Dermis microvascular lymphatic vessel endothelial cell (primary cell): ENCODE data around the gene BRD3OS. TPM values are rescaled to one million over a fixed set of nuclear protein-coding genes. Genes with fewer than 3 reads are reported as not detected.
A peak's percentile ranks its signal among the peaks of the same experiment; 100 is the strongest.

Source experiments
- DNase-seq, 2 donors: peaks; one replicate each; pipeline versions ENCODE4 v3.0.0 to v3.0.0-alpha.2; 2010; ENCODE audit warnings: low read depth in 2 of 2
- total RNA-seq: library from RNA; depleted of rRNA; stranded (reverse); fragments of >200 nt; gene quantifications from 2 replicates; pipeline ENCODE4 v1.2.1, GENCODE V29; 2014

BRD3OS gene
- total RNA-seq, 1 donor from 2014 or later = 5.9 TPM

- no peak for DNase-seq
These were observed 21.0 kb upstream of the BRD3OS start for GRCh38 chr9:134004131-134004873.

DNA sequence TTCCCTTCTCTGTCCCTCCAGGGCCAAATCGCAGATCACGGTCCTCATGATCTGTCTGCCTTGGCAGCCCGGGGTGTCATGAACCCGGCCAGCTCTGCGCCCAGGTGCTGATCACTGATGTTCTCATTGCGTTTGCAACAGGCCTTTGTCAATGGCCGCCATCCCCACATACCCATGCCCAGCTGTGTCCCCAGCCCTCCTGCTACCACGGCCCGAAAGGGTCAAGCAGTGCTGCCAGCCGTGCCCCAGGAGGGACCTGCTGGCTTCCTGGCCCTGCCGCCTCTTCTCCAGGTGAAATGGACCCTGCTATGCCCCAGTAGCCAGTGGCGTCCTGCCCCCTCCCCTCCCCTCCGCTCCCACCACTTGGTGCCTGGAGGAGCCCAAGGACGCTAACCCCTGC is 20.4 kb upstream of the BRD3OS start:
- no peak for DNase-seq

DNA sequence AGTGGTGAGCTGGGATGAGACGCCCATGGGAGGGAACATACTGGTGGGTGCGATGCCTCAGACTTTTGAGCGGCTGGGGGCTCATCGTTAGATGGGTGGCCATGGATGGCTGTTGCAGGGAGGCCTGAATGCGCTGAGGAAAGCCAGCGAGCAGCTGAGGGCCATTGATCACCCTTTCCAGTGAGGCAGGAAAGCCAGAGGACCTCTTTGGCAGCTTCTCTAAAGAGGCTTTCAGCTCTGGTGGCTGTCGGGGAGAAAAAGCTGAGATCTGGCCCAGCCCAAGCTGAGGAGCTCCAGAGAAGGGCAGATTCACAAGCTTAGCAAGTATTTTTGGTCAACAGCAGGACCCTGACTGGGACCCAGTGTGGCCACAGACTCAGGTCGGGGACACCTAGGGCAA is 19.9 kb upstream of the BRD3OS start:
- DNase-seq = no peak

DNA sequence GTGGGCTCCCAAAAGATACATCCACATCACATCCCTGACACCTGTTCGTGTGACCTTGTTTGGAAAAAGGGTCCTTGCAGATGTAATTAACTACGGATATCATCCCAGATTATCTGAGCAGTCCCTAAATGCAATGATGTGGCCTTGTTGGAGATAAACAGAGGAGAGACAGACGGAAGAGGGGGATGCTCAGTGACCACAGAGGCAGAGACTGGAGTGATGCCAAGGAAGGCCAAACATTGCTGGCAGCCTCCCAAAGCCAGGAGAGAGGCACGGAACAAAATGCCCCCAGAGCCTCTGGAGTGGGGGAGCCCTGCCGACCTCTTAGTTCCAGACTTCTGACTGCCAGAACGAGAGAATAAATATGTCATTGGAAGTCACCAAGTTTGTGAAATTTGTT is 18.1 kb upstream of the BRD3OS start:
- DNase-seq = no peak

- no peak for DNase-seq
These were observed 17.7 kb upstream of the BRD3OS start for GRCh38 chr9:134007571-134007970.

DNA sequence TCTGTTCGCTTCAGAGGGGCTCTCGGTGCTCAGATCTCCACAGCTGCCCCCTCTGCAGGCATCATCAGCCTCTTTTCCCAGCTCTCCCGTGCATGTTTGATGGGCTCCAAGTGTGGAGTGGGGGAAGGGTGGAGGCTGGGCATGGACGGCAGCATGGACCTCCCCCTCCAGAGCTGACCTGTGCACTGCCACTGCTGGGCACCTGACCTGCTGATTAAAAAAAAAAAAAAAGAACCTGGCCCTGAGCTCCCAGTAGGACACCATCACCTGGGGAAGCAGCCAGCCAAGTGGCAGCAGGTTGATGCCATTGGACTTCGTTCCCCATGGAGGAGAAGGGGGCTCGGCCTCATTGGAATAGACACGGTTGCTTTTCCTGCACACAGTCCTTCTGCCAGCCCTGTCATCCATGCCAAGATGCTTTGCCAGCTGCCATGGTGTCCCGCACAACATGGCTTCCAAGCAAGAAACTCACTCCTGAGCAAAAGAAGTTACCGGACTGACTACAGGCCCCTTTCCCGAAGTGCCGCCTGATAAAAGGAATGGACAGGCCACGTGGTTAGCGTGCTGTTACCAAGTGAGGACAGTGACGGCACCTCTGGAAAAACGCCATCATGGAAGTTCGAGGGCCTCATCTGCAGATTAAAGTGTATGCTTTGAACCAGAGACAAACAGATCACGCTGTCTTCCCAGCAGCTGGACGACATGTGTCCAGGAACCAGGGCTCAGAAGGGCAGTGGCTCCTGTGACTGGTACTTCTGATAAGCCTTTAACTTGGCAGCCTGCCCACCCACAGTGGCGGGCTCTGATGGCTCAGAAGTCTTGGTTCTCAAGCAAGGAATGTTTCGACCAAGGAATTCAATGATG is 14.7 kb upstream of the BRD3OS start:
- peak in 1 of 2 donors; percentile 86 for DNase-seq

GRCh38 chr9:134011401-134011800 is 13.9 kb upstream of the BRD3OS start:
- DNase-seq = peak in 1 of 2 donors; percentile 46

- DNase-seq = no peak
These were observed 10.3 kb upstream of the BRD3OS start for GRCh38 chr9:134014946-134015345.

GRCh38 chr9:134024214-134024792 is 978 bp upstream of the BRD3OS start:
- DNase-seq = no peak

DNA sequence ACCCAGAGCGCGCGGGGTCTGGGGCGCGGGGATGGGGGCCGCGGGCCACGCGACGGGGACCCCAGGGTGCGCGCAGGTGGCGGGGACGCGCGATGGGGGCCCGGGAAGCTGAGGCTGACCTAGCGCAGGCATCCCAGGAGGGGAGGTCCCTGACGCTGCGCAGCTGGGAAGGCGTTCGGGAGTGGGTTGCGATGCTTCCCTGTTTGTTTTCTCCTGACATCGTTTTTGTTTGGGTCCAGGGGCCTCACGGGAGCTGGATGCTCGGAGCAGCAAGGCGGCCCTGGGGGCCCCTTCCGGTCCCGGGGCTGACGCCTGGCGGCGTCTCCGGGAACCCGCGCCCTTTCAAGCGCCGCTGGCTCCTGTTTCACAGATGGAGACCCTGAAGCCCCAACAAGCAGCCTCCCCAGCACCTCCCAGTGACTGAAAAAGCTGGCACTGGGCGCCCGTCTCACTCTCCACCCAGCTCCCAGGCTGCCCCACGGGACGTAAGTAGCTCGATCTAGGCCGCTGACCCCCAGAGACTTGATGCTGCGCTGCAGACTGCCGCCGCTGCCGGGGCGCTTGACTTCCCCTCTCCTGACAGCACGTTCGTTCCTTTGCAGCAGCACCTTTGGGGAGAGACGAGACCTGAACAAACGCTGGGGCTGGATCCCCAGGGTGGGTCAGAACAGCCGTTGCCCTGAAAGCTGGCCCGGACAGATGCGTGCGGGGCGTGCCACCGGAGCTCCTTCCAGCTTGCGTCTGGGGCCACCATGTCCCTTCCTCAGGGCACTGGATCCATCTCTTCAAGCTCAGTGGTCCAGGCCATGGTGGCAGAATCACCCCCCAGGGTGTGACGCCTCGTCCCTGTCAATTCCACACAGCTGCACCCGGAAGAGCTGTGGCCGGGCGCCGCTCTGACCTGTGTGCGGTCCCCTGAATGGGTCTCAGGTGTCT is 593 bp downstream of the BRD3OS start:
- peak in 1 of 2 donors; percentile 25 for DNase-seq

DNA sequence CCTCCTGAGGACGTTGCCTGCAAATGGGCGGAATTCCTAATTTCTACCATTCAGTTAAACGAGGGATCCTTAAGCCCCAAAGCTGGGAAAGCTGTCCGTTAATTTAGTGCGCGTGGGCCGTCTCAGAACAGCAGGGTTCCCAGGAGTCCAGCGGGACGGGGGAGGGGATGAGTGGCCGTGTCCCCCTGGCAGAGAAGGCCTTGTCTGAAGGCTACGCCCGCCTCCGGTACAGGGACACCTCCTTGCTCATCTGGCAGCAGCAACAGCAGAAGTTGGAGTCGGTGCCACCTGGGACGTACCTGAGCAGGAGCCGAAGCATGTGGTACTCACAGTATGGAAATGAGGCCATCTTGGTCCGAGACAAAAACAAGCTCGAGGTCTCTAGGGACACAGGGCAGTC is 1.3 kb downstream of the BRD3OS start:
- DNase-seq = no peak

- no peak for DNase-seq
These were observed 1.7 kb downstream of the BRD3OS start for GRCh38 chr9:134026981-134027380.

GRCh38 chr9:134027561-134027960 is 2.3 kb downstream of the BRD3OS start:
- DNase-seq = no peak

GRCh38 chr9:134028076-134028475 is 2.8 kb downstream of the BRD3OS start:
- DNase-seq = no peak

- no peak for DNase-seq
These were observed 3.4 kb downstream of the BRD3OS start for GRCh38 chr9:134028575-134029247.

DNA sequence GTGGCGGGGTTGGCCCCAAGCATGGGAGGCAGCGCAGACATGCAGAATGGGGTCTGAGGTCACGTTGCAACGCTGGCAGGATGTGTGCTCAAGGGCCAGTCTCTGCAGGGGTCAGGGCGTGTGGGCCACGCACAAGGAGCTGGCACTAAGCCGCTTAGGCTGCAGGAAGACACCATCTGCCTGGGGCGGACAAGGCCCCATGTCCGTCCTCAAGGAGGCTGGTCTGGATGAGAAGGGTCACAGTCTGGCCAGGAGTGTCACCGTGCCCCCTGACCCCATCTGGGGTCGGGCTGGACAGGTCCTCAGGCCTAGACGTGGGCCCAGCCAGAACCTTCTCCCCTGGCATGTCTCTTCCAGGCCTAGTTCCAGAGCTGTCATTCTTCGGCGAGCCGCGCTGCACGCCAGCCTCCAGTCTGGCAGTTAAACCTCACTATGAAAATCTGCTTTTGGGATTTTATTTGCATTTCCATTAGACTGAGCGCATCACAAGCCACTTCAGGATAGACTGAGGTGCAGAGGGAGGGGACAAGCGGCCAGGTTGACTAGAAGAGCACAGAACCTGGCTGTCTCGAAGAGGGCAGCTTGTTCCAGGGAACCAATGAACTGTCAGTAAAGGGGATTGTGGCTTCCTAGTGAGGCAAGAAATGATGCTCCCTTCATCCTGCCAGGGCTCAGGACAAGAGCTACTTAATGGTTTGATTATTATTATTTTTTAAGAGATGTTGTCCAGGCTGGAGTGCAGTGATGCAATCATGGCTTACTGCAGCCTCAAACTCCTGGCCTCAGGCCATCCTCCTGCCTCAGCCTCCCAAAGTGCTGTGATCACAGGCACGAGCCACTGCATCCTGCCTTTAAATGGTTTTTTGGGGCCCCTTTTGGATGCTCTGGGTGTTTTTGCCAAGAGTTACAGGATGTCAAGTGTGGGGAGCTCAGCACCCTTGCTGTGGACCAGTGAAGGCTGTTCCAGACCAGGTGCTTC is 4.3 kb downstream of the BRD3OS start:
- DNase-seq = no peak

GRCh38 chr9:134030821-134031470 is 5.7 kb downstream of the BRD3OS start:
- no peak for DNase-seq

DNA sequence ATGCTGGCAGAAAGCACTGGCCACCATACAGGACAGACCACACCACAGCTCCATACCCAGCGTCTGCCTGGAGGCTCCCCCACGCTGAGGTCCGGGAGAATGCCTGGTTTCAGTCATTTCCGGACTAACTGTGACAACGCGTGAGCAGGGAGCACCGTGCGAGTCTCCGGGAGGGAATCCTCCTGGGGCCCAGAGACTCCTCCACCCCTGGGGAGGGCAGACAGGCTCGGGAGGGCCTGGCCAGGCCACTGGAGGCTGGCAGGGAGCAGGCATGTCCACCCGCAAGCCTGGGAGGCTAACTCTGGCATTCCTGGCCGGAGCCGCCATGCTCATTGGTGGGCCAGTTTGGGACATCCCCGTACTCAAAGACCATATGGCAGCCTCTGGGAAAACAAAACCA is 6.5 kb downstream of the BRD3OS start:
- no peak for DNase-seq
